HepG2 (cell line): Measurements from ENCODE around the gene TEKT5. TPM values are rescaled to one million over a fixed set of nuclear protein-coding genes. Genes with fewer than 3 reads are reported as not detected.

Source experiments
- HMG20B ChIP-seq: conservative IDR thresholded peaks from 2 replicates; pipeline ENCODE4 v1.6.1; 2016; ENCODE audit warnings: missing genetic modification reagents, missing compliant biosample characterization
- MAF1 ChIP-seq: sonication (generic); formaldehyde crosslinking; IDR thresholded peaks from 2 replicates; pipeline ENCODE4 v1.5.0; 2020; ENCODE audit warnings: missing genetic modification reagents, borderline replicate concordance
- MAFF ChIP-seq: IDR thresholded peaks from 2 replicates; pipeline ENCODE4 v1.6.1; 2011; ENCODE audit warnings: low read depth, low read length, improper control_type of control experiment
- PAWR ChIP-seq: sonication (generic); formaldehyde crosslinking; IDR thresholded peaks from 2 replicates; pipeline ENCODE4 v1.4.0; 2020; ENCODE audit warnings: missing genetic modification reagents, mild to moderate bottlenecking, borderline replicate concordance
- ZEB1 ChIP-seq: IDR thresholded peaks from 2 replicates; pipeline ENCODE4 v1.6.1; 2012; ENCODE audit warnings: mild to moderate bottlenecking, low read depth, inconsistent platforms; ENCODE audit not compliant: insufficient replicate concordance
- ZFP36 ChIP-seq: fragments of 150-350 bp; IDR thresholded peaks from 2 replicates; pipeline ENCODE4 v1.6.1; 2018; ENCODE audit warnings: borderline replicate concordance, low read length, low read depth; ENCODE audit not compliant: partially characterized antibody
- ZNF672 ChIP-seq: sonication (generic); formaldehyde crosslinking; IDR thresholded peaks from 2 replicates; pipeline ENCODE4 v1.8.1; 2022; ENCODE audit warnings: missing genetic modification reagents
- ZSCAN30 ChIP-seq: sonication (generic); formaldehyde crosslinking; IDR thresholded peaks from 2 replicates; pipeline ENCODE4 v1.5.0; 2020; ENCODE audit warnings: mild to moderate bottlenecking, missing genetic modification reagents
- polyA plus RNA-seq, 8 experiments: library from polyadenylated mRNA; depleted of rRNA in 3 of 8; stranded (reverse) in 7 of 8; unstranded in 1 of 8; fragments of >200 nt; fragmentation: Illumina TruSeq in 4 of 8; extraction: Trizol in 4 of 8; gene quantifications; 2 replicates each; pipeline versions ENCODE4 v1.2.1 to v1.2.3, GENCODE V29; 2011 to 2016; ENCODE audit warnings: low read depth in 4 of 8, missing spikeins in 1 of 8, mixed read lengths in 1 of 8; ENCODE audit not compliant: insufficient read depth in 1 of 8
- total RNA-seq, 5 experiments: library from RNA; depleted of rRNA; stranded (reverse); fragments of >200 nt; fragmentation: Illumina TruSeq; extraction: Trizol; gene quantifications; 2 replicates each; pipeline ENCODE4 v1.2.3, GENCODE V29; 2016; ENCODE audit warnings: low read depth in 1 of 5
- TF ChIP-seq, protein P1 (sequence below): sonication (generic); formaldehyde crosslinking; IDR thresholded peaks from 2 replicates; pipeline ENCODE4 v1.4.0; 2020; ENCODE audit warnings: missing genetic modification reagents, borderline replicate concordance
- TF ChIP-seq, protein P2 (sequence below): sonication (generic); formaldehyde crosslinking; IDR thresholded peaks from one replicate; pipeline ENCODE4 v1.5.1; 2020; ENCODE audit warnings: mild to moderate bottlenecking, missing genetic modification reagents; ENCODE audit errors: not compliant biosample characterization
- TF ChIP-seq, protein P3 (sequence below): sonication (generic); formaldehyde crosslinking; IDR thresholded peaks from 2 replicates; pipeline ENCODE4 v1.5.0; 2020; ENCODE audit warnings: missing genetic modification reagents

TEKT5 gene
- total and polyA plus RNA-seq, 2 of the 13 experiments (the other 11 are each of a cell fraction or from before 2014, with no cell fraction given) = 0.16 TPM; not detected in 1

DNA sequence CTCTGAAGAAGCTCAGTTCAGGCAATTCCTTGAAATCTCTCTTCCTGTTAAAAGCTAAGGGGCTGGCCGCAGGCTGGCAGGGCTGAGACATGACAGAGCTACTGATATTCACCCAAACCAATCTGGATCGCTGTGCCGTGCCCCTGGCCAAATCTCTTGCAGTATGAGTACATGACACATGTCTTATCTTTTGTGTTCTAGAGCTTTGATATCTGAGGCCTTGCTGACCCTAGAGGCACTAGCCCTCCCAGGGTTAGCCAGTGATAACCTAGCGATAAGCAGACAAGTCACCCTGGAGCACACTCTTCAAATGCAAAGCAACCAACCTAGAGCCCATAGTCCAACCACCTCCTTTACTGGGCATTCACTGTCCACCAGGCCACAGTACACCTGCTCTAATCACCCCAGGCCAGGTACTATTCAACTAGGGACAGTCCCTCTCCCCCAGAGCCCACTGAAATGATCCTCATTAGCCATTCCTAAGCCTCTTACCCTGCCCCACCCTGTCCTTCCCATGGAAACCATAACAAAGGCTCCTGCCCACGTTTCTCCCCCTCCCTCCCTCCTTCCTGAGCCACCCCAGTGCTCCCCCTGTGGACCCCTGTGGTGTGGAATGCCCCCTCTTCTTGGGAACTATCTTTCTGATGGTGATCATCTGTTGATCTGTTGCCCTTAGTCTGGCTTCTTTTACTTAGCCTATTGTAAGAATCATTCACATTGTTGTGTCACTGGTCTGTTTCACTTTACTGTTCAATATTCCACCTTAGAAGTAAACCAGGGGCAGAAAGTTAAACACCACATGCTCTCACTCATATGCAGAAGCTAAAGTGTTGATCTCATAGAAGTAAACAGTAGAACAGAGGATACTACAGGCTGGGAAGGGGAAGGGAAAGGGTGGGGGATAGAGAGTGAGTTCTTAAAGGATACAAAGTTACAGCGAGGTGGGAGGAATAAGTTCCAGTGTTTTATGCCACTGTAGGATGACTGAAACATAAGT is 52.5 kb downstream of the TEKT5 start (continued):
- TF ChIP-seq ZEB1 (peak; percentile 80), ZSCAN30 (CRISPR knock-in tag) (no peak), MAFF (no peak), MAF1 (no peak), HMG20B (peak; percentile 70; the same call in 1 of the 2 replicates), PAWR (CRISPR knock-in tag) (no peak), ZFP36 (no peak), ZNF672 (CRISPR knock-in tag) (no peak)
- TF ChIP-seq, protein P1, sequence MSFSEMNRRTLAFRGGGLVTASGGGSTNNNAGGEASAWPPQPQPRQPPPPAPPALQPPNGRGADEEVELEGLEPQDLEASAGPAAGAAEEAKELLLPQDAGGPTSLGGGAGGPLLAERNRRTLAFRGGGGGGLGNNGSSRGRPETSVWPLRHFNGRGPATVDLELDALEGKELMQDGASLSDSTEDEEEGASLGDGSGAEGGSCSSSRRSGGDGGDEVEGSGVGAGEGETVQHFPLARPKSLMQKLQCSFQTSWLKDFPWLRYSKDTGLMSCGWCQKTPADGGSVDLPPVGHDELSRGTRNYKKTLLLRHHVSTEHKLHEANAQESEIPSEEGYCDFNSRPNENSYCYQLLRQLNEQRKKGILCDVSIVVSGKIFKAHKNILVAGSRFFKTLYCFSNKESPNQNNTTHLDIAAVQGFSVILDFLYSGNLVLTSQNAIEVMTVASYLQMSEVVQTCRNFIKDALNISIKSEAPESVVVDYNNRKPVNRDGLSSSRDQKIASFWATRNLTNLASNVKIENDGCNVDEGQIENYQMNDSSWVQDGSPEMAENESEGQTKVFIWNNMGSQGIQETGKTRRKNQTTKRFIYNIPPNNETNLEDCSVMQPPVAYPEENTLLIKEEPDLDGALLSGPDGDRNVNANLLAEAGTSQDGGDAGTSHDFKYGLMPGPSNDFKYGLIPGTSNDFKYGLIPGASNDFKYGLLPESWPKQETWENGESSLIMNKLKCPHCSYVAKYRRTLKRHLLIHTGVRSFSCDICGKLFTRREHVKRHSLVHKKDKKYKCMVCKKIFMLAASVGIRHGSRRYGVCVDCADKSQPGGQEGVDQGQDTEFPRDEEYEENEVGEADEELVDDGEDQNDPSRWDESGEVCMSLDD (CRISPR knock-in tag) = no peak
- TF ChIP-seq, protein P2, sequence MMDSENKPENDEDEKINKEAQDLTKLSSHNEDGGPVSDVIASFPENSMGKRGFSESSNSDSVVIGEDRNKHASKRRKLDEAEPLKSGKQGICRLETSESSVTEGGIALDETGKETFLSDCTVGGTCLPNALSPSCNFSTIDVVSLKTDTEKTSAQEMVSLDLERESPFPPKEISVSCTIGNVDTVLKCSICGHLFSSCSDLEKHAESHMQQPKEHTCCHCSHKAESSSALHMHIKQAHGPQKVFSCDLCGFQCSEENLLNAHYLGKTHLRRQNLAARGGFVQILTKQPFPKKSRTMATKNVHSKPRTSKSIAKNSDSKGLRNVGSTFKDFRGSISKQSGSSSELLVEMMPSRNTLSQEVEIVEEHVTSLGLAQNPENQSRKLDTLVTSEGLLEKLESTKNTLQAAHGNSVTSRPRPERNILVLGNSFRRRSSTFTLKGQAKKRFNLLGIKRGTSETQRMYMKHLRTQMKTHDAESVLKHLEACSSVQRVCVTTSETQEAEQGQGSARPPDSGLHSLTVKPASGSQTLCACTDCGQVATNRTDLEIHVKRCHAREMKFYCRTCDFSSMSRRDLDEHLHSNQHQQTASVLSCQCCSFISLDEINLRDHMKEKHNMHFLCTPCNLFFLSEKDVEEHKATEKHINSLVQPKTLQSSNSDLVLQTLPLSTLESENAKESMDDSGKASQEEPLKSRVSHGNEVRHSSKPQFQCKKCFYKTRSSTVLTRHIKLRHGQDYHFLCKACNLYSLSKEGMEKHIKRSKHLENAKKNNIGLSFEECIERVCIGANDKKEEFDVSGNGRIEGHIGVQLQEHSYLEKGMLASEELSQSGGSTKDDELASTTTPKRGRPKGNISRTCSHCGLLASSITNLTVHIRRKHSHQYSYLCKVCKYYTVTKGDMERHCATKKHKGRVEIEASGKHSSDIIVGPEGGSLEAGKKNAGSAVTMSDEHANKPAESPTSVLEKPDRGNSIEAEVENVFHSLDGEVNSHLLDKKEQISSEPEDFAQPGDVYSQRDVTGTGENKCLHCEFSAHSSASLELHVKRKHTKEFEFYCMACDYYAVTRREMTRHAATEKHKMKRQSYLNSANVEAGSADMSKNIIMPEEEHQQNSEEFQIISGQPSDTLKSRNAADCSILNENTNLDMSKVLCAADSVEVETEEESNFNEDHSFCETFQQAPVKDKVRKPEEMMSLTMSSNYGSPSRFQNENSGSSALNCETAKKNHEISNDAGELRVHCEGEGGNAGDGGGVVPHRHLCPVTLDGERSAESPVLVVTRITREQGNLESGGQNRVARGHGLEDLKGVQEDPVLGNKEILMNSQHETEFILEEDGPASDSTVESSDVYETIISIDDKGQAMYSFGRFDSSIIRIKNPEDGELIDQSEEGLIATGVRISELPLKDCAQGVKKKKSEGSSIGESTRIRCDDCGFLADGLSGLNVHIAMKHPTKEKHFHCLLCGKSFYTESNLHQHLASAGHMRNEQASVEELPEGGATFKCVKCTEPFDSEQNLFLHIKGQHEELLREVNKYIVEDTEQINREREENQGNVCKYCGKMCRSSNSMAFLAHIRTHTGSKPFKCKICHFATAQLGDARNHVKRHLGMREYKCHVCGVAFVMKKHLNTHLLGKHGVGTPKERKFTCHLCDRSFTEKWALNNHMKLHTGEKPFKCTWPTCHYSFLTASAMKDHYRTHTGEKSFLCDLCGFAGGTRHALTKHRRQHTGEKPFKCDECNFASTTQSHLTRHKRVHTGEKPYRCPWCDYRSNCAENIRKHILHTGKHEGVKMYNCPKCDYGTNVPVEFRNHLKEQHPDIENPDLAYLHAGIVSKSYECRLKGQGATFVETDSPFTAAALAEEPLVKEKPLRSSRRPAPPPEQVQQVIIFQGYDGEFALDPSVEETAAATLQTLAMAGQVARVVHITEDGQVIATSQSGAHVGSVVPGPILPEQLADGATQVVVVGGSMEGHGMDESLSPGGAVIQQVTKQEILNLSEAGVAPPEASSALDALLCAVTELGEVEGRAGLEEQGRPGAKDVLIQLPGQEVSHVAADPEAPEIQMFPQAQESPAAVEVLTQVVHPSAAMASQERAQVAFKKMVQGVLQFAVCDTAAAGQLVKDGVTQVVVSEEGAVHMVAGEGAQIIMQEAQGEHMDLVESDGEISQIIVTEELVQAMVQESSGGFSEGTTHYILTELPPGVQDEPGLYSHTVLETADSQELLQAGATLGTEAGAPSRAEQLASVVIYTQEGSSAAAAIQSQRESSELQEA (CRISPR knock-in tag) = no peak
- TF ChIP-seq, protein P3, sequence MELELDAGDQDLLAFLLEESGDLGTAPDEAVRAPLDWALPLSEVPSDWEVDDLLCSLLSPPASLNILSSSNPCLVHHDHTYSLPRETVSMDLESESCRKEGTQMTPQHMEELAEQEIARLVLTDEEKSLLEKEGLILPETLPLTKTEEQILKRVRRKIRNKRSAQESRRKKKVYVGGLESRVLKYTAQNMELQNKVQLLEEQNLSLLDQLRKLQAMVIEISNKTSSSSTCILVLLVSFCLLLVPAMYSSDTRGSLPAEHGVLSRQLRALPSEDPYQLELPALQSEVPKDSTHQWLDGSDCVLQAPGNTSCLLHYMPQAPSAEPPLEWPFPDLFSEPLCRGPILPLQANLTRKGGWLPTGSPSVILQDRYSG (CRISPR knock-in tag) = no peak
